ENCODE data around the gene SLC2A4RG. TPM values are rescaled to one million over a fixed set of nuclear protein-coding genes. Genes with fewer than 3 reads are reported as not detected.
"Not testable (repeated sequence)": the region's sequence is repeated elsewhere in the genome, so short reads cannot be mapped to it uniquely, and the experiment has no call there.

The SLC2A4RG gene
- total and polyA plus RNA-seq, 2 of the 4 experiments (the other 2 are of a cell fraction) = 5.0 to 50.3 TPM

DNA sequence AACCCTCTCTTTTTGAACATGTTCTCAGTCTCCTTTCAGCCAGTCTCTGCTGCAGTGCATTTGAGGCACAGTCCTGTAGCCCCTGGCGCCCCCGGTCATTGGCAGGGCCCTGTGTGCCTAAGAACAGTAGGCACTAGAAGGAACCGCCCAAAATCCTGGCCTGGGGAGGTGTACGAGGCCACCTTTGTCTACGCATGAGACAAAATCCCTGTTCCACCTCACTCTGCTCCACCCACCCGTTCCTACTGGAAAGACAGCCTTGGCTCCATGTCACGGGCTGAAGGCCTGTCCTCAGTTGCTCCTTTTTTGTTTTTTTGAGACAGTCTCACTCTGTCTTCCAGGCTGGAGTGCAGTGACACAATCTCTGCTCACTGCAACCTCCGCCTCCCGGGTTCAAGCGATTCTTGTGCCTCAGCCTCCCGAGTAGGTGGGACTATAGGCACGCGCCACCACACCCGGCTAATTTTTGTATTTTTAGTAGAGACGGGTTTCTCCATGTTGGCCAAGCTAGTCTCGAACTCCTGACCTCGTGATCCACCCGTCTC lies 9.3 kb upstream of the SLC2A4RG start:
- H3K27ac ChIP-seq (ENCODE audit: insufficient read depth, low read length); CTCF ChIA-PET; H3K14ac ChIP-seq (replicated peaks; ENCODE audit: low read depth, low read length); H3K9me3 ChIP-seq (ENCODE audit: control insufficient read depth, insufficient read depth, low read length); H3K18ac ChIP-seq (ENCODE audit: low read depth, low read length); H3K4me3 ChIP-seq (ENCODE audit: insufficient read depth, low read depth, low read length); H3K23ac ChIP-seq (ENCODE audit: low read depth, low read length); POLR2A ChIA-PET (ENCODE audit: unreplicated experiment); H2AK5ac ChIP-seq (ENCODE audit: low read depth, low read length); H4K5ac ChIP-seq (ENCODE audit: low read depth, low read length); H3K4me1 ChIP-seq (ENCODE audit: control insufficient read depth, insufficient read depth, low read length); H3K4me2 ChIP-seq (ENCODE audit: low read depth, low read length); H2BK120ac ChIP-seq (ENCODE audit: low read depth, low read length); intact Hi-C loops (cut with micrococcal nuclease); H2AK9ac ChIP-seq (replicated peaks; ENCODE audit: low read depth, low read length, poor library complexity); H2BK20ac ChIP-seq (ENCODE audit: low read depth, low read length); BruUV-seq (replicated peaks); H2BK5ac ChIP-seq (ENCODE audit: low read depth, low read length, poor library complexity, severe bottlenecking); dilution Hi-C loops (cut with HindIII; ENCODE audit: low sequenced_read_pairs, unreplicated experiment); in situ Hi-C loops (cut with MboI; ENCODE audit: low sequenced_read_pairs); H3K27me3 ChIP-seq (ENCODE audit: control insufficient read depth, insufficient read depth, low read length); H3K4ac ChIP-seq (ENCODE audit: low read depth, low read length); H2BK15ac ChIP-seq (ENCODE audit: low read depth, low read length); H3K9ac ChIP-seq (ENCODE audit: low read depth, low read length); H2AFZ ChIP-seq (replicated peaks; ENCODE audit: low read length, poor library complexity); DNase-seq; H4K91ac ChIP-seq (ENCODE audit: insufficient read depth, low read depth, low read length); ATAC-seq (ENCODE audit: low read depth); H4K8ac ChIP-seq (ENCODE audit: low read depth in 2 of 2, low read length in 2 of 2); H3K56ac ChIP-seq (ENCODE audit: extremely low read depth, insufficient read depth, low read length): not testable (repeated sequence)
- H4K20me1 ChIP-seq (ENCODE audit: insufficient read depth, low read length) = peaks cover 36% of the 10 kb centered on the region
- H3K36me3 ChIP-seq (ENCODE audit: control insufficient read depth, insufficient read depth, low read length) = peaks cover 31% of the 10 kb centered on the region
- H3K79me1 ChIP-seq (ENCODE audit: low read depth in 1 of 2, low read length in 2 of 2) = peaks cover 33 to 83% of the 10 kb centered on the region in 2 experiments
- WGBS, 2 experiments (ENCODE audit: extremely low coverage in 2 of 2, insufficient read length in 1 of 2) = 96% methylated on average over 10 of the region's 18 CpGs; no CpG with 5 or more reads in 1 of the 2 experiments
- H3K9me1 ChIP-seq (ENCODE audit: insufficient read depth, low read length) = peaks cover 19% of the 10 kb centered on the region

All from IMR-90 (cell line).